K562 (cell line): Measurements from ENCODE around the gene PIGC. TPM values are rescaled to one million over a fixed set of nuclear protein-coding genes. Genes with fewer than 3 reads are reported as not detected.

Experiments
- ATAC-seq: fragments of 200-7000 bp; cut with Tn5 transposase; 3 replicates; pipeline ENCODE4 v1.9.1; 2020; ENCODE audit warnings: moderate library complexity
- BruUV-seq: library from RNA; stranded (reverse); fragments of 400-500 nt; replicated peaks from 2 replicates; lab custom pipeline; 2021; lab: Mats Ljungman, UMichigan
- CTCF ChIA-PET: fragments of 300-600 bp; formaldehyde crosslinking; extraction: SDS; loops from one replicate; lab custom pipeline; 2021; ENCODE audit warnings: low intra/inter-chr PET ratio; lab: Yijun Ruan, JAX
- POLR2A ChIA-PET: fragments of 300-600, 350-650 bp; sonication (Branson Sonifier 250); formaldehyde crosslinking; extraction: SDS; loops from one replicate; lab custom pipeline; 2021; ENCODE audit warnings: antibody characterized with exemption, inconsistent platforms; lab: Yijun Ruan, JAX
- DNase-seq, 4 experiments: peaks; one replicate each; pipeline versions ENCODE4 v3.0.0 to v3.0.0-alpha.2; 2011 to 2018; ENCODE audit warnings: low spot score in 3 of 4, mixed read lengths in 3 of 4; ENCODE audit errors: extremely low read depth in 1 of 4
- FAIRE-seq: peaks from 2 replicates; lab custom pipeline; 2011; peaks lifted over from hg19 to GRCh38; lab: Jason Lieb, UNC
- H2AFZ ChIP-seq: 2 replicates; pipeline ENCODE4 v1.6.0; 2011; ENCODE audit warnings: low read depth, low read length, control low read depth, inconsistent platforms
- H3K27ac ChIP-seq: fragments of 200-600 bp; 3 replicates; pipeline ENCODE4 v1.8.0; 2011; ENCODE audit warnings: low read depth, mild to moderate bottlenecking, control low read depth, inconsistent platforms, low read length, moderate library complexity, mixed read lengths; ENCODE audit errors: extremely low read depth
- H3K27me3 ChIP-seq, 2 experiments: fragments of 300-600 bp in 1 of 2; 2 replicates in 1 of 2; 3 replicates in 1 of 2; pipeline versions ENCODE4 v1.6.0 to v1.8.0; 2011; ENCODE audit warnings: inconsistent platforms in 2 of 2, low read length in 2 of 2, mild to moderate bottlenecking in 1 of 2, mixed read lengths in 1 of 2, moderate library complexity in 1 of 2; ENCODE audit not compliant: control insufficient read depth in 2 of 2, insufficient read depth in 2 of 2
- H3K36me3 ChIP-seq: fragments of 300-600 bp; 3 replicates; pipeline ENCODE4 v1.8.0; 2011; ENCODE audit warnings: mild to moderate bottlenecking, low read length, inconsistent platforms; ENCODE audit not compliant: control insufficient read depth, insufficient read depth
- H3K4me1 ChIP-seq, 2 experiments: fragments of 200-600 bp in 1 of 2; replicated peaks in 1 of 2; 2 replicates in 1 of 2; 3 replicates in 1 of 2; pipeline versions ENCODE4 v1.5.1 to v1.8.0; 2011; ENCODE audit warnings: inconsistent platforms in 2 of 2, low read length in 2 of 2, mild to moderate bottlenecking in 1 of 2, mixed read lengths in 1 of 2, moderate library complexity in 1 of 2; ENCODE audit not compliant: control insufficient read depth in 2 of 2, insufficient read depth in 2 of 2
- H3K4me2 ChIP-seq: 2 replicates; pipeline ENCODE4 v1.6.1; 2011; ENCODE audit warnings: low read length, control low read depth, inconsistent platforms, mixed read lengths; ENCODE audit not compliant: insufficient read depth
- H3K4me3 ChIP-seq: fragments of 200-600 bp; sonication (generic), shearing (Covaris generic); 2 replicates; pipeline ENCODE4 v1.5.1; 2016; ENCODE audit warnings: control low read depth, inconsistent platforms
- H3K79me2 ChIP-seq: fragments of 200-600 bp; 3 replicates; pipeline ENCODE4 v1.8.0; 2011; ENCODE audit warnings: low read length, inconsistent platforms; ENCODE audit not compliant: control insufficient read depth, insufficient read depth
- H3K9ac ChIP-seq, 2 experiments: 2 replicates each; pipeline versions ENCODE4 v1.6.0 to v1.6.1; 2011; ENCODE audit warnings: low read depth in 2 of 2, low read length in 2 of 2, control low read depth in 1 of 2, inconsistent platforms in 1 of 2, mild to moderate bottlenecking in 1 of 2, mixed read lengths in 1 of 2; ENCODE audit not compliant: insufficient read depth in 1 of 2
- H3K9me1 ChIP-seq: one replicate; pipeline ENCODE4 v1.6.0; 2011; ENCODE audit warnings: inconsistent platforms, mild to moderate bottlenecking, low read length, moderate library complexity; ENCODE audit not compliant: control insufficient read depth, insufficient read depth
- H3K9me3 ChIP-seq: replicated peaks from 2 replicates; pipeline ENCODE4 v1.5.1; 2011; ENCODE audit warnings: low read depth, low read length, inconsistent platforms; ENCODE audit not compliant: control insufficient read depth, insufficient read depth
- H4K20me1 ChIP-seq: replicated peaks from 2 replicates; pipeline ENCODE4 v1.6.1; 2011; ENCODE audit warnings: low read length, inconsistent platforms, mixed read lengths; ENCODE audit not compliant: control insufficient read depth, insufficient read depth
- DNMT1 ChIP-seq: fragments of 450-650 bp; IDR thresholded peaks from 2 replicates; pipeline ENCODE4 v1.6.1; 2016; ENCODE audit warnings: antibody characterized with exemption, mild to moderate bottlenecking
- PPARD ChIP-seq: fragments of 250-450 bp; sonication (Bioruptor Pico); IDR thresholded peaks from 2 replicates; pipeline ENCODE4 v1.8.0; 2022; ENCODE audit warnings: inconsistent platforms, mild to moderate bottlenecking, moderate library complexity
- WGBS: fragments of 100-300 bp; shearing (Covaris generic); methylation state at CpG from one replicate; pipeline ENCODE4 v1.1.6; 2016; ENCODE audit warnings: low coverage, mixed read lengths; ENCODE audit not compliant: insufficient coverage; ENCODE audit errors: missing lambda C conversion rate; 5-methylcytosine and 5-hydroxymethylcytosine counted together
- in situ Hi-C: fragments of 300-500 bp; cut with MboI; formaldehyde crosslinking; loops from 4 replicates; pipeline ENCODE4 v1.15.0; 2018; ENCODE audit warnings: inconsistent platforms, mixed read lengths
- intact Hi-C: fragments of 100-400 bp; cut with micrococcal nuclease; formaldehyde crosslinking; loops from 2 replicates; pipeline ENCODE4 v1.14.2; 2022
- polyA plus RNA-seq, 8 experiments: library from polyadenylated mRNA; depleted of rRNA in 4 of 8; stranded (reverse) in 5 of 8; unstranded in 3 of 8; fragments of >200 nt; fragmentation: Nextera tagmentation in 2 of 8; fragmentation: Illumina TruSeq in 1 of 8; extraction: Ambion mirVana in 2 of 8; extraction: Trizol in 1 of 8; gene quantifications; 2 replicates each; pipeline versions ENCODE4 v1.2.1 to v1.2.3, GENCODE V29; 2011 to 2014; ENCODE audit warnings: inconsistent platforms in 1 of 8, missing spikeins in 1 of 8
- total RNA-seq, 7 experiments: library from RNA; depleted of rRNA in 6 of 7; stranded (reverse); fragments of >200 nt in 6 of 7; fragmentation: Illumina TruSeq in 2 of 7; extraction: Trizol in 2 of 7; gene quantifications; 2 replicates each; pipeline versions ENCODE4 v1.2.1 to v1.2.3, GENCODE V29; 2011 to 2021; ENCODE audit warnings: low replicate concordance in 1 of 7
- TF ChIP-seq, protein P1 (sequence below): fragments of 450-650 bp; formaldehyde crosslinking; conservative IDR thresholded peaks from 2 replicates; pipeline ENCODE4 v1.4.0; 2022; ENCODE audit warnings: mild to moderate bottlenecking, missing genetic modification characterization
- TF ChIP-seq, protein P2 (sequence below): fragments of 450-650 bp; formaldehyde crosslinking; IDR thresholded peaks from 2 replicates; pipeline ENCODE4 v1.4.0; 2022; ENCODE audit warnings: missing genetic modification characterization

Gene PIGC
- total and polyA plus RNA-seq, 9 of the 15 experiments (the other 6 are each of a cell fraction or from before 2014, with no cell fraction given), result 30.5 to 97.9 (median 54.7) TPM

DNA sequence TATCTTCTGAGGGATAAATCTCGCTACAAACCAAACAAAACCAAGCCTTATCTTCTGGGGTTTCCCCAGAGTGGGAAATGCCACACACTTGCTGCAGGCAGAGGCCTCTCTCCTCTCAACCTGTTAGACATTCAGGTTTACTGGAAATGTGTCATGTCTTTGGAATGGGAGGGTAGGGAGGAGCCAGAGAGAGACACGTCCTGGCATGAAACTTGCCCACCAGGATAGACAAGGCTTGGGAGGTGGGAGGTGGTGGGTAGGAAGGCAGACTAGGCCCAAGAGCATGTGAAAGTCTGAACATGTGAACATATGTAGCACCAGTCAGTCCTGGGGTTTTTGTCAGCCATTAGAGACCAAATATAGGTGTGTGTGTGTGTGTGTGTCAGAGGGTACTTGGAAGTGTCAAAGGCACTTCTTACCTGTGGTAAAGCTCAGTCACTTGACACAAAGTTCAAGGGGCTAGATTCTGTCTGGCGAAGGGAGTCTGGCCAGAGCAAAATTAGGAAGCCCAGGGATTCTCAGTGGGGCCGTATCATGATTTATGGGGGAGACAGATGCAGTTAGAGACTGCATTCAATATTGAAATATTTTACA is 32.4 kb upstream of the PIGC start:
- no TSS peak for BruUV-seq
- no peaks in the 10 kb centered on the region for H3K9me3 ChIP-seq
- no peaks in the 10 kb centered on the region for H3K79me2 ChIP-seq
- H3K27ac ChIP-seq, result no peak overlapping the region
- no peak overlapping the region for H3K9ac ChIP-seq
- intact Hi-C loops (no loop called here), in situ Hi-C loops (no loop called here)
- DNase-seq (no peak), ATAC-seq (no peak), FAIRE-seq (no peak)
- TF ChIP-seq, protein P1, sequence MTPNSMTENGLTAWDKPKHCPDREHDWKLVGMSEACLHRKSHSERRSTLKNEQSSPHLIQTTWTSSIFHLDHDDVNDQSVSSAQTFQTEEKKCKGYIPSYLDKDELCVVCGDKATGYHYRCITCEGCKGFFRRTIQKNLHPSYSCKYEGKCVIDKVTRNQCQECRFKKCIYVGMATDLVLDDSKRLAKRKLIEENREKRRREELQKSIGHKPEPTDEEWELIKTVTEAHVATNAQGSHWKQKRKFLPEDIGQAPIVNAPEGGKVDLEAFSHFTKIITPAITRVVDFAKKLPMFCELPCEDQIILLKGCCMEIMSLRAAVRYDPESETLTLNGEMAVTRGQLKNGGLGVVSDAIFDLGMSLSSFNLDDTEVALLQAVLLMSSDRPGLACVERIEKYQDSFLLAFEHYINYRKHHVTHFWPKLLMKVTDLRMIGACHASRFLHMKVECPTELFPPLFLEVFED, result 0 out of 2 replicates have a peak, but pooled peaks have one; percentile 21
- TF ChIP-seq, protein P2, sequence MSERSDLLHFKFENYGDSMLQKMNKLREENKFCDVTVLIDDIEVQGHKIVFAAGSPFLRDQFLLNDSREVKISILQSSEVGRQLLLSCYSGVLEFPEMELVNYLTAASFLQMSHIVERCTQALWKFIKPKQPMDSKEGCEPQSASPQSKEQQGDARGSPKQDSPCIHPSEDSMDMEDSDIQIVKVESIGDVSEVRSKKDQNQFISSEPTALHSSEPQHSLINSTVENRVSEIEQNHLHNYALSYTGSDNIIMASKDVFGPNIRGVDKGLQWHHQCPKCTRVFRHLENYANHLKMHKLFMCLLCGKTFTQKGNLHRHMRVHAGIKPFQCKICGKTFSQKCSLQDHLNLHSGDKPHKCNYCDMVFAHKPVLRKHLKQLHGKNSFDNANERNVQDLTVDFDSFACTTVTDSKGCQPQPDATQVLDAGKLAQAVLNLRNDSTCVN, result 0 out of 2 replicates have a peak, but pooled peaks have one; percentile 35
- TF ChIP-seq DNMT1 (no peak), PPARD (CRISPR knock-in tag) (no peak)
- no peaks in the 10 kb centered on the region for H3K36me3 ChIP-seq
- no peaks in the 10 kb centered on the region for H4K20me1 ChIP-seq
- H3K4me1 ChIP-seq, result peaks cover 6 to 10% of the 10 kb centered on the region in 2 experiments; a peak in 3 of 5 replicates
- H3K27me3 ChIP-seq, result no peaks in the 10 kb centered on the region
- no peak overlapping the region for H3K4me2 ChIP-seq
- H2AFZ ChIP-seq, result peak overlapping the region; percentile 6; the same call in 1 of the 2 replicates
- POLR2A ChIA-PET, result interaction anchor here (0.9 kb wide), 1 partner anchor 11 kb away, joined by 3 read pairs; no protein-coding TSS in a partner anchor
- 35% methylated on average over 4 of the region's 4 CpGs for WGBS
- H3K4me3 ChIP-seq, result no peak overlapping the region
- CTCF ChIA-PET, result no interaction called here
- no peaks in the 10 kb centered on the region for H3K9me1 ChIP-seq
